Activated CD8-positive, alpha-beta memory T cell treated with anti-CD3 and anti-CD28 coated beads, Interleukin-2, amount 50 U/mL, for 24 hours (primary cell): Measurements from ENCODE around the gene INPP5D.
"Not testable (repeated sequence)": the region's sequence is repeated elsewhere in the genome, so short reads cannot be mapped to it uniquely, and the experiment has no call there.

Source experiments
- DNase-seq: peaks from one replicate; pipeline ENCODE4 v3.0.0-alpha.2; 2020; ENCODE audit errors: extremely low read depth

INPP5D gene

GRCh38 chr2:233116946-233117345 lies 56.8 kb downstream of the INPP5D start:
- DNase-seq: no peak

GRCh38 chr2:233117351-233117750 lies 57.2 kb downstream of the INPP5D start:
- DNase-seq: no peak

GRCh38 chr2:233117811-233118647 lies 57.9 kb downstream of the INPP5D start:
- DNase-seq: no peak

GRCh38 chr2:233118648-233119000 lies 58.5 kb downstream of the INPP5D start:
- no peak for DNase-seq

- no peak for DNase-seq
Observed at GRCh38 chr2:233119123-233119522, 59.0 kb downstream of the INPP5D start.

- DNase-seq: no peak
Observed at GRCh38 chr2:233119806-233120205, 59.7 kb downstream of the INPP5D start.

GRCh38 chr2:233120459-233120858 lies 60.3 kb downstream of the INPP5D start:
- DNase-seq: no peak

GRCh38 chr2:233121856-233122255 lies 61.7 kb downstream of the INPP5D start:
- no peak for DNase-seq

- no peak for DNase-seq
Observed at GRCh38 chr2:233122541-233122940, 62.4 kb downstream of the INPP5D start.

- not testable (repeated sequence) for DNase-seq
Observed at GRCh38 chr2:233123576-233123975, 63.4 kb downstream of the INPP5D start.

- no peak for DNase-seq
Observed at GRCh38 chr2:233124421-233125080, 64.4 kb downstream of the INPP5D start.

- DNase-seq: no peak
Observed at GRCh38 chr2:233125455-233126065, 65.4 kb downstream of the INPP5D start.

GRCh38 chr2:233129351-233129978 lies 69.3 kb downstream of the INPP5D start:
- DNase-seq: no peak

- DNase-seq: no peak
Observed at GRCh38 chr2:233130024-233130423, 69.9 kb downstream of the INPP5D start.

GRCh38 chr2:233130481-233131020 lies 70.4 kb downstream of the INPP5D start:
- DNase-seq: no peak

GRCh38 chr2:233131936-233132720 lies 72.0 kb downstream of the INPP5D start:
- no peak for DNase-seq

GRCh38 chr2:233133239-233133638 lies 73.1 kb downstream of the INPP5D start:
- DNase-seq: no peak

GRCh38 chr2:233135421-233135820 lies 75.3 kb downstream of the INPP5D start:
- DNase-seq: no peak

- no peak for DNase-seq
Observed at GRCh38 chr2:233137040-233137439, 76.9 kb downstream of the INPP5D start.

- DNase-seq: no peak
Observed at GRCh38 chr2:233140077-233140585, 80.0 kb downstream of the INPP5D start.

GRCh38 chr2:233140978-233141377 lies 80.8 kb downstream of the INPP5D start:
- no peak for DNase-seq
